Measurements from ENCODE around the gene AGAP1.

The AGAP1 gene

DNA sequence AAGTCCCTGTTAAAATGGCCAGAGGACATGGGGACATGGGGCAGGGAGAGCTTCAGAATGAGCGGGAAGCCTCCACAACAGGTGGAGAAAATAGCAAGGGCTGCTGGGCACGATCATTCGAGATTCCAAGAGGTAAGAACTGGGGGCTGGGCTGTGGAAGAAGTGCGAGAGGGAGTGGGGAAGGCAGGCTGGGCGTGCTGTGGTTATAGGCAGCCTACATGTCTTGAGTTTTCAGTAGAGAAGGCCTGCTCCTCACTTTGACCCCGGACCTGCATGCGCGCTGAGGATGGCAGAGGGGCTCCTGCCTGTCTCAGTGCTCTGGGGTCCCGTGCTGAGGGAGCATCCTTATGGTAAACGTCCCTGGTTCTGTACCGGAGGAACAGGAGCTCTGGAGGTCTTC is 115.5 kb downstream of the AGAP1 start:
- DNase-seq (ENCODE audit: low read depth): no peak

DNA sequence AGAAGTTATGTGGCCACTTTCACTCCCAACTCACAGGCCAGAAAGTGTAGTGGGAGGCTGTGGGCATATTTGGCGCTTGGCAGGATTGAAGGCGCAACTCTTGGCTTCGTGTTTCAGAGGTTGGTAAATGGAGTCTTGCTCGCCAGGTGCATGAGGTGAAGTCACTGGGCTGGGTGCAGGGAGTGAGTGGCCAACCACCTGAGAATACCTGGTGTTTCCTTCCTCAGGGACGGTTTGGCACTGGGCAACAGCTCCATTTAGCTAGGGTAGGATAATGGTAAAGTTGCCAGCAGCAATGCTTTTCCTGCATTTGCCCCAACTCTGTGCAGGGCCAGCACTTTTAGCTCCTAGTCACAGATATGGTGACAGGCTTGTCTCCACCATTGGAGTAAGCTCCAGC is 115.9 kb downstream of the AGAP1 start:
- no peak for DNase-seq (ENCODE audit: low read depth)

DNA sequence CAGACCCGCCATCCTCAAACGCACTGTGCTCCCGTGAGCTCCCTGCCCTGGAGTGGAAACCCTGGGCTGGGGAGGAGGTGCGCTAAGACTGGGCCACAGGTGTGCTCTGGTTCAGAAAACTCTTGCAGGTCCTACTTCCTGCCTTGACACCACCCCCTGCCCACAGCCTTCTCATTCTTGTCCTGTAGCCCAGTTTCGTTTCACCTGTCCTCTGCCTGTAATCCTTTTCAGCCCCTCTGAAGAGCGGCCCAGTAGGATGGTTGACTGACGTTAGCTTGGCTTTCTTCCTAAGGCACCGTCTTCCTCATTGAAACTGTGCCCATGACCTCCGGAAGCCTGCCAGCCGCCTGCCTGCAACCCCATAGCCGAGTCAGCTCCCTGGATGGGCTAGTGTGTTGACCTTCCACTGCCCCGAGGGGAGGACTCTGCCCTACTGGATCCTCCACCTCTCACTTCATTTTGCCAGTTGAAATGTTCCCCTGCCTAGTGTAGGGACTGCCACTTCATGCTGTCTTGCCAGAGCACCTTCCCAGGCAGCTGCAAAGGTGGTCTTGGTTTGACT is 116.9 kb downstream of the AGAP1 start:
- no peak for DNase-seq (ENCODE audit: low read depth)

DNA sequence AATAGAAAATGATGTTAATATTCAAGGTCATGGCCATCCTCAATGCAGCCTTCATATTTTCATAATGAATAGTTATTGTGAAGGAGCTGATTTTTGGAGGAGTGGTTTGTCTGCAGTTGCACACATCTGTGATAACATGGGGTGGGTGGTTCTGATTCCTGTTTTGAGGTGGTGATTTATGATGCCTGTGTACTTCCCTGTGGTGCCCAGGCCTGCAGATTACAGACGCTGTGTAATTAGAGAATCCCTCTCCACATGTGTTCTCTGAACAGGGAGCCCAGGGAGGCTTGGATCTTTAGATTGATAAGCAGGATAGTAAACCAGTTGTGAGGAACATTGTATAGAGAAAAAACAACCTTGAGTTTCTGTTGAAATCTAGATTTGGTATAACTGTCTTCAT is 117.5 kb downstream of the AGAP1 start:
- no peak for DNase-seq (ENCODE audit: low read depth)

DNA sequence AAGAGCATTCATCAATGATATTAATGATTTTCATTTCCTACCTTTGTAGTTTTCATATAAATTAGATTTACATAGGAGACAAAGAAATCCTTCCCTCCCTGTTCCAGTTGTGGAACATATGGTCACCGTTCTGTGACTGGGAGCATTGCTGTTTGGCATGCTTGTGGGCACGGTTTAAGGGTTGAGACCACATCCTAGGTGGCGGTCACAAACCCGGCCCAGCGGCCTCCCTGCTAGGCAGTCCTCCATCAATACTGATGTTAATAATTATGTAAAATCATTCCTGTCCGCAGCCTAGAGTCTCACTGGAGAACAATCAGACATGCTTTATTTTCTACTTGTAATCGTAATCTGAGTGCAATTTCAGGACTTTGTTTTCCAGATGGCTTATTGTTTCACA is 117.9 kb downstream of the AGAP1 start:
- DNase-seq (ENCODE audit: low read depth): no peak

DNA sequence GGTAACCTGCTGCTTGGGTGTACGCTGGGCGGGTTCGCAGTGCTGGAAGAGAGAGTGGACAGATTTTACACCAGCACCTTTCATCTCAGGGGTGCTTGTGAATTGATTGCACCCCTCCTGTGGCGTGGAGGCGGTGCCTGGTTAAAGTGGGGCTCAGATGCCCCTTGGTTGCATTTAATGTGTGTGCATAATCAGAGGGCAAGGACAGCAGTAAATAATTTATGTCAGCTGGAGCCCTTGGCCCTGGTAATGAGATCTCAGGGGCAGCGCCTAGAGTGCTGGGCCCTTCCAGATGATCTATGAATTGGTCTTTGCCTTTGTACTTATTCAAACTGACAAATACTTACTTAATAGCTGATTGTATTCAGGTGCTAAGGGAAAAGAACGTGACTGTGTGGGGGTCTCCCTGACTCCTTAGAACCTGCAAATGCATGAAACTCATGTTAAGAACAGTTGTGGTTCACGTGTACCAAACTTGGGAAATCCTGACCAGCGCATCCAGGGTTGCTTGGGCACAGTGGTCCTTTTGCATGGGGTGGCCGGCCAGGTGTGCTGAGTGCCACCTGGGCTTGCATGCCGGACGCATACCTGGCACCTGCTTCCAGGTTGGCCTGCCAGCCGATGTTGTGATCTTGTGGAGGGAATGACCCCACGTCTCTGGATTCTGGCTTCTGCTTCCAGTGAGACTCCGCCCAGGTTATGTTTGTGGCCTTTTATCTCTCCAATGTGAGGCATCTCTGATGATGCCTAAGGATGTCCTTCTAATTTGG is 118.5 kb downstream of the AGAP1 start:
- DNase-seq (ENCODE audit: low read depth): no peak

DNA sequence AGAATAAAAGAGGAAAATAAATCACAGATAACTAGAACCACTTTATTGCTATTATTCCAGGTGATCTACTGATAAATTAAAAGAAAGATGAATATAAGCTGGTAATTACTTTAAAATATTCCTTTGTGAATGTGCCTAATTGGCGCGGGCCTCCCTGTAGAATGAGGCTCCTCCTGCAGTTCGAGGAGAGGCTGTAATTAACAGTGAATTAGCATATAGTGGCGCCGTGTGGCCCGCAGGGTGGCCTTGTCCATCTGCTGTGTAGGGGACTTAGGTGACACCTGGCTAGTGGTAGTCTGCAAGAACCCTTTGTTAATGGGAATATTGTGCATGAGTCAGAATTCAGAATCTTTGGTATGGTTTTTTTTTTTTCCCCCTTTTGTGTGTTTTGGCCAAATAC is 119.8 kb downstream of the AGAP1 start:
- DNase-seq (ENCODE audit: low read depth): no peak

DNA sequence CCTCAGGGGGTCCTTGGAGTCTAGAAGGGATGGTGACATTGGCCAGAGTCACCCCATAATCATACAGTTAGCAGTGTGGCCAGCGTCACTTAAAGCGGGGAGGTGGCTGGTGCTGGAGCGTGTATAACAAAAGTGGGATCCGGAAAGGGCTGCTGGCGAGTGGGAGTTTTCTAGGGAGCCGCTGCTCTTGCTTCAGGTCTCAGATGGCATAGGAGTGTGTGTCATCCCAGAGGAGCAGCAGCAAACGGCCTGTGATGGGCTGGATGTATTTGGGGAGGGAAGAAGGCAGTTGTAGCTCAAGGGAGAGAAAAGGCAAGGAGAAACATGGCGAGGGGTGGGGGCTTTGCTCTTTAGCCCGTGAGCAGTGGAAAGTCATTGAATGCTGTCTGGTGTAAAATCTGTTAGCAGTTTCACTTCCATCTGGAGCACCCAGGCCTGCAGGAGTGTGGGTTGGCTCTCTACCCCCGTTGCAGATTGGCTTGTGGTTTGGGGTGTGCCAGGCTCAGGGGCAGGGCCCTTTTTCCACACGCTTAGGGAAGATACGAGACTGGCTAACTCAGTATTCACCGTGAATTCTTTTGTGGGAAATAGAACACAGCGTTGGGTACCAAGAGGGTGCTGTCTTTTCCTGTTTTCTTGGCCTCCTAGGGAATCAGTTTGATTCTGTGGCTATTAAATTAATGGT is 120.5 kb downstream of the AGAP1 start:
- no peak for DNase-seq (ENCODE audit: low read depth)

DNA sequence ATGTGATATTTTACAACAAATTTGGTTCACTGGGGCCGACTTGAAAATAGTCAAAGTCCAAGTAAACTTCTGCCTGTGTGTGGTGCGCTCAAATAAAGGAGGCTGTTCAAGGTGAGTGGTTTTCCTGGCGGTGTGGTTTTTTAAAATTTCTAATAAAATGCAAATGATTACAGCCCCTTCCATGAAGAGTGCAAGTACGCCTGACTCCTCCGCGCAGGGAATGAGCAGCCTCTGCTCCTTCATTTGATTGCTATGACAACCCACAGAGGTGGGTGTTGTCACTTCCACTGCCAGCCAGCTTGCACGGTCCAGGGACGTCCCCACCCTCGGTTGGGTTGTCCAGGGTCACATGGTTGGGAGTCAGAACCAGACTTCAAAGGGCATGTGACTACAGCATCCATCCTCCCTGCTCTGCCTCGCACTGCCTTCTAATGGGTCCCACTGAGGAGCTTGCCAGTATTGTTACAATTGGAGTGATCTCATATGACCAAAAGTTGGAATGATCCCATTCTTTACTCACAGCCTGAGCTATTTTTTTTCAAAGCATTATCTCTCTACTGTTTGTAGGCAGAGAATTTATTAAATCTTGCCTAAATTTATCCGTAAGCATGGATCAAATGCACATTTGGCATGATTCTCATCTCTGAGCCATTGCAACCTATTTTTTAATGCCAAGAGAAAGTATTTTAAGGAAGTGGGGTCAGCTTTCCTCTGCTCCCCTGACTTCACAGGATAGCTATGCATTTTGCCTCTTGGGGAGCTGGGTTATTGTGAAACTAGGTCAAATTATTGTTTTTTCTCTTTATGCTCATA is 121.3 kb downstream of the AGAP1 start:
- no peak for DNase-seq (ENCODE audit: low read depth)

DNA sequence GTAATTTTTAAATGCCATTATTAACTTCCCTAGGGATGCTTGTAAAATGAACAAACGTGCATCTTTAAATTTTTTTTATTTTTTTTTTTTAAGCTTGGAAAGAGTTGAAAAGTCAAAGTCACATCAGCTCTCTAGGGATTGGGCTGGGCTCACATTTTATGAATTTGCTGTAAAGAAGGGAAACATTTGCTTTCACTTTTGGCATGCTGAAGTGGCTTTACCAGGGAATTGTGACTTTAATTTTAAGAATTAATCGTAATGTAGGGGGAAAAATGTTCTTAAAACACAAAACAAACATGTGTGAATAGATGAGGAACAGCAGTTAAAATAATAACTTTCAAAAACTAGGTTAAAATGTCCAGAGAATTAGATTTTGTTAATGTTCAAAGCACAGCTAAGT is 123.0 kb downstream of the AGAP1 start:
- DNase-seq (ENCODE audit: low read depth): no peak

DNA sequence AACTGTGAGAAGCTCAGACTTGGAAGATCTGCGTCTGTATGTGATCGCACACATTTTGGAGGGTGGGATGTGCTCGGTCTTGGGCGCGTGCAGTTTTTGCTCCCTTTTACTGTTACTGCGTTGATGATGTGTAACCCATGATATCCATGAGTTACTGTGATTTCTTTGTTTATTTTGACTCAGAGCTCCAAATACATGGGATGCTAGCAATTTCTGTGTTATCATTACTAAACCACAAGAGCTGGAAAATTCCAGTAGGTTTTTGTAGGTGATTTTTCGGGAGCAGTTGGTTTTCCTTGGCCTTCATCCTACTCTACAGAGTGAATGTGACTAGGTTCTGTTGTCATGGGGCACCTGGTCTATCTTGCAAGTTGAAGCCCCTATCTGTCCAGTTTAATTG is 124.2 kb downstream of the AGAP1 start:
- no peak for DNase-seq (ENCODE audit: low read depth)

DNA sequence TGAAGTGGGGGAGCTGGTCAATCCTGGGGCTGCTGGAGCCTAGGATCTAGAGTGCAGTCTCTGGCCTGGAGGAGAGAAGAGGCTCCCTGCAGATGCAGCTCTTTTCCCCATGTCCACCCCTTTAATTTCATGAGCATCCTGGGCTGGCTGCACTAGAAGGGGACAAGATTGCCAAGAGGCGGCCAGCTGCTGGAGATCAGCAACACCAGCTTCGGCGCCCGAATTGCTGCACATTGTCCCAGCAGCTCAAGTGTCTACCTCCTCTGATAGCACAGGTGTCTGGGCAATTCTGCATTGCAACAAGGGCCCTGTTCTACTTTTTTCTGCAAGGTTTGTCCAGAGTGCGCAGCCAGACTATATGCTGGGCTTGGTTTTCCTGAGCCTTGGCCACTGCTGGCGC is 125.7 kb downstream of the AGAP1 start:
- DNase-seq (ENCODE audit: low read depth): no peak

DNA sequence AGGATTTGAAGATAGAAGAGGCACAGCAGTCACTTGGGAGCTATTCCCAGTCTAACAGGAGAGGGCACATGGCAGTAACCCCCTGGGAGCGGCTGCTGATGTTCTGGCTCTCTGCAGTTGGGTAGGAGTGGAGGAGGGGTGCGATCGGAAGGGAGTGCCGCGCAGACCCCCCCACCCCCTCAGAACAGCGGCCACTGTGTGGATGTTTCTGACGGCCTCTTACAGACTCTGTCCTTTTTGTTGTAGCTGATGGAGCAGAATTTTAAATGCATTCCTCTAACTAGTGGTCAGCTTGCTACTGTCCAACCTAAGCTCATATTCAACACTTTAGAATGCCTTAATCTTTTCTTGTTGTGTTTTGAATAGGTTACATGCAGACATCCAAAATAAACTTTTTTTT is 127.9 kb downstream of the AGAP1 start:
- no peak for DNase-seq (ENCODE audit: low read depth)

DNA sequence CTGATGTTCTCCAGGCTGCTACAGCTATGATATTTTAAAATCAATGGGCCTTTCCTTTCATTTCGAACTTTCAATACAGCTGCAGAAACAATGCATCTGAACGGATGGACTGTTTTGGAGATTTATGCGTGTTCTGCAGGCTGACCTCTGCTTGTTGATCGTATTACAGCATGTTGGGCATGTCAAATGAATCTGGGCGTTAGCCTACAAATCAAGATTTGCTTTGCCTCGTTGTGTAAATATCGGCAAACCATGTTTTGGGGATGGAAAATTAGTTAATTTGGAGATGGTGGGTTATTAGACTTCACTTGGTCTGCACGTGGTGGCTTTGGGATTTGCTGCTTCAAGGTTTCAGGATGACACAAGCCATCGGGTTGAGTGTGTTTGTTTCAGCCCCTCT is 129.3 kb downstream of the AGAP1 start:
- no peak for DNase-seq (ENCODE audit: low read depth)

DNA sequence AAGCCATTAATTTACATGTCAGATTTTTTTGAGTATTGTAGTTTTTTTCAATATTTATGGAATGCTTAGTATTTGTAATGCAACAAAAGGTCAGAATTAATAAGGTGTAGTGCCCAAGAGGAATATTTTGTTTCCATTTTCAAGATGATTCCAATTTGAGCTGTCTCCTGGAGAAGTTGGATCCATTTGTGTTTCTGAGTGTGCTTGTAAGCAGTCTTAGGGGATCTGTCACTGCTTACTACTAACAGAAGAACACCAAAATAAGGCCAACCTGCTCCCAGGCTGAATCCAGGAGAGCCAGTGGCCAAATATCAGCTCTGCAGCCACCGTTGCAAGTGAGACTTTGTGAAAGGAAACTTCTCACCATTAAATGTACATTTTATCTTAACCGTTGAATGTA is 129.9 kb downstream of the AGAP1 start:
- no peak for DNase-seq (ENCODE audit: low read depth)

DNA sequence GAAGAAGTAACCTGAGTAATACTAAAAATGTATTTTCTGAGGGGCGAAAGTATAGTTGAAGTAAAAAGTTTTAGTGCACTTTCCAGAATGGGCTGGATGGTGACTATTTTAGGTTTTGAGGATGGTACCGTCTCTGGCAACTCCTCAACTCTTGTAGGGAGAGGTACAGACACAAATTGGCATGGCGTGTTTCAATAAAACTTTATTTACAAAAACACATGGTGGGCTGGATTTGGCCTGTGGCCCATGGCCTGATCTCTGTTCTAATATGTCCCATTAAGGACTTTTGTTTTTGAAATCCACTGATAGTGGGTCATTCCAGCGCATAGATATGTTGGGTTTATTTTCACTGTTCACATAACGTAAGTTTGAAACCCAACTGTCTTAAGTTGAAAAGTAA is 132.8 kb downstream of the AGAP1 start:
- no peak for DNase-seq (ENCODE audit: low read depth)

DNA sequence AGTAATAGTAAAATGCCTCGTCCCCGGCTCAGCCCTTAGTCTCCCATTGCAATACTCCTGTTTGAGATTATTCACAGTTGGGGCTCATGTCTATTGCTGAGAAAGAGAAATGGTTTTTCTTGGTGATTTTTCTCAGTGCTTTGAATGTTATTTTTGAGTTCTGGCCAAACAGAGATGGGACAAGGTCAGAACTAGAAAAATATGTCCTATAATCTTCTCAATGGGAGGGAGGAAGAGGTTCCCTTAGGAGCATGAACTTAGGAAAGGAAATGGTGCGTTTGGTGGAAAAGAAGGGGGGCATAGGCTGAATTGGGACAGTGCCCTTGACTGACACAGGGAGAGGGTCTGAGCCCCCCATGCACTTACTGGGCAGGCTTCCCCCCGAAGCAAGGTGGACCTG is 133.8 kb downstream of the AGAP1 start:
- no peak for DNase-seq (ENCODE audit: low read depth)

DNA sequence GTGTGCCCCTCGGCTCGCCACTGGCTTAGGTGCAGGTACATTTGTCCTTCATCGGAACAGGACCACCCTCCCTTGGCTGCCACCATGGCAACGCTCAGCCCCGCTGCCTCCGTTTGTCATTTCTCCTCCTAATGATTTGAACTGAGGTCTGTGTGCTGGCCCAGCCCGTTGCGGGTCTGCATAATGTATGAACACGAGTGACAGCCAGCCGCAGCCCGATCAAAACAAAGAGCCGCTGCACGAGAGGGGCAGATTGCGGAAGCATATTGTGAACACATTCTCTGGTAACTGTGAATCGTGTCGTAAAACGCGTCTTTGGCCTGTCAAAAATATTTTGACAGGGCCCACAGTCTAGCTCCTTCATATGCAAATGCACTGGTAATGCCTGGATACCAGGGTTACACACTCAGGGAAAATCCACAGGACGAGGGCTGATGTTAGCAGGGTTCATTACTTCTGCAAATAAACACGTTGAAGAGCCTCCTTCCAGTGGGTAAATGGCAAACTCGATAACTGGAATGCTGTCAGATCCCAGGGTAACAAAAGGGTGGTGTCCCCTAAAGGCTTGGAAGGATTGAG is 137.0 kb downstream of the AGAP1 start:
- DNase-seq (ENCODE audit: low read depth): no peak

DNA sequence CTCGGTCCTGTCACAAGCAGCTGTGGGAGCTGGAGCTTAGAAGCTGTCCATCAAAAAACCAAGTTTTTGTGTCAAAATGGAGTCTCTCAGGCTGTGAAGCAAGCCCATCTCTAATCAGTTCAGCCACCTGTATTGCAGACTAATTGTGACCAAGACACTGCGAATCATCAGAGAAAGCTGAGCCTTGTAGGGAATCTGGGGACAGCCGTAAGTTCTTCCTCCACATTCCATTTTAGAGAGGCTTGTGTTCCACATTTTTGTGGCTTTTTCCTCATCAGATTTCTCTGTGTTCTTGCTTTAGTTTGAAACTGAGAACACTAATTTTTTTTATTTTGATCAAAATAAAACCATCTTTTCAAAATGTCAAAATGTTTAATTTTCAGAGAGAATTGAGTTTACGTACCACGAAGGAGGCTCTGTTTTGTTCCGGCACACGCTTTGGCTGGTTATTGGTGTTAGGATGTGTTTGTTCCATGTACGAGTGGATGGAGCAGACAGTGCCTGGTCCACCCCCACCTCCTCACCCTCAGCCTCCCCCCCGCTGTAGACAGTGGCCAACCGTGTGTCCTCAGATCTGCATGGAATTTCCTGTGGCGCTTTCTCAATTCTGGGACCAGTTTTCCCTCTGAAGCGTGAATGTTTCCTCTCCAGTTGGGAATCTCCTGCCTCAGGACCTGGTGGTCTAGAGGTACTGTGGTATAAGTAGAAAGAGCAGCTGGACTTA is 140.8 kb downstream of the AGAP1 start:
- DNase-seq (ENCODE audit: low read depth): no peak

DNA sequence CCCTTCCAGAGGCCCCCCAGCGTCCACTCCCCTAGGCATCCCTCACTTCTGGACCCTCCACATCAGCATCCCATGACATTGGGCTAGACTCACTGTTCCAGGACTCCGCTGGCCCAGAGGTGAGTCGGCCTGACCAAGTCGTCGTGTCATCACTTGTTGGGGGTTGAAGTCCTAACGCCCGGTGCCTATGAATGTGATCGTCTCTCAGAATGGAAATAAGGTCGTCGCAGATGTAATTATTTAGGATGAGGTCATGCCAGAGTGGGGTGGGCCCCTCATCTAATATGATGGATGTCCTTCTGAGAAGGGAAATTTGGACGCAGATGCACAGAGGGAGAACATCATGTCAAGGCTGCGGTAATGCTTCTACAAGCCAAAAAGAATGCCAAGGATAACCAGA is 142.7 kb downstream of the AGAP1 start:
- no peak for DNase-seq (ENCODE audit: low read depth)

DNA sequence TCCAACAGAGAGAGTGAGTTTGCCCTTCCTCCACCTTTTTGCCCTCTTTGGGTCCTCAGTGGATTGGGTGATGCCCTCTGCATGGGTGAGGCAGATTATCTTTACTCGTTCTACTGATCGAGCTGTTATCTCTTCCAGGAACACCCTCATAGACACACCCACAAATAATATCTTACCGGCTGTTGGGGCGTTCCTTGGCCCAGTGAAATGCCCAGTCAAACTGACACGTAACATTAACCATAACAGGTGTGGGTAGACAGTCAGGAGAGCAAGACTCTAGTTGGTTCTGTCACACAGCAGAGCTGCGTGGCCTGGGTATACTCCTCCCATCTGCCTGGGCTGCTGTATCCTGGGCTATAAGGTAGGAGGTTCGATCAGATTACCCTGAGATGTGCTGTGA is 144.1 kb downstream of the AGAP1 start:
- no peak for DNase-seq (ENCODE audit: low read depth)
